ENCODE data around the gene HTT-AS. TPM values are rescaled to one million over a fixed set of nuclear protein-coding genes. Genes with fewer than 3 reads are reported as not detected.

HTT-AS gene
- total and polyA plus RNA-seq, 2 of the 8 experiments (the other 6 are each of a cell fraction or from before 2014, with no cell fraction given) = not detected

DNA sequence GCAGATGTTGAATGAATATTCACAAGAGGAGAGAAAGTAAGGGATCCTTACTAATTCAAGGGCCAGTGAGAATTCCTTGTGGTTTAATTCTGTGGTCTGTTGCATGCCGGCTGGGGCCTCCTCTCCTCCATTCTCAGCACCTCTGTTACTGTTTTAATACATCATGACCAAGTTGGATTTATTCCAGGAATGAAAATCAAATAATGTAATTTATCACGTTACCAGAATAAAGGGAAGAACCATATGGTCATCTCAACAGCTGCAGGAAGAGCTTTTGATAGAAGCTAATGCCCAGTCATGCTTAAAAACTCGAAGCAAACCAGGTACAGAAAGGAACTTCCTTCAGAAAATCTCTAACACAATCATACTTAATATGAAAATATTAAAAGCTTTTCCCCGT is 56.8 kb downstream of the HTT-AS start:
- CTCF ChIA-PET (ENCODE audit: partially characterized antibody) = interaction anchor here (0.6 to 1.1 kb wide), 2 partner anchors 9 to 21 kb away, joined by 3 to 4 read pairs; no protein-coding TSS in a partner anchor
- no peak overlapping the region for H4K91ac ChIP-seq (replicated peaks; ENCODE audit: insufficient read length, low read length)
- H2BK15ac ChIP-seq (ENCODE audit: low read length) = no peak overlapping the region
- no peak overlapping the region for H4K5ac ChIP-seq (ENCODE audit: insufficient read length, low read depth, low read length)
- H4K20me1 ChIP-seq (replicated peaks in 1 of 2; ENCODE audit: control insufficient read depth in 1 of 2, insufficient read depth in 2 of 2, low read length in 2 of 2) = no peaks in the 10 kb centered on the region
- H3K4me1 ChIP-seq (replicated peaks in 1 of 4; ENCODE audit: control insufficient read depth in 3 of 4, insufficient read depth in 4 of 4, low read length in 3 of 4) = peaks cover 0 to 7% (median 1%) of the 10 kb centered on the region in 4 experiments; a peak in 4 of 7 replicates
- no peak for TF ChIP-seq CBX5 (IDR thresholded peaks at IDR 0.05; ENCODE audit: low read depth, low read length)
- TF ChIP-seq NANOG (IDR thresholded peaks at IDR 0.05; ENCODE audit: insufficient read depth, low read depth, low read length, poor library complexity, severe bottlenecking) = no peak
- no peak for TF ChIP-seq HDAC6 (IDR thresholded peaks at IDR 0.05; ENCODE audit: low read depth, low read length)
- FAIRE-seq = no peak
- no peaks in the 10 kb centered on the region for H3K79me2 ChIP-seq (ENCODE audit: control insufficient read depth in 1 of 2, insufficient read depth in 2 of 2, low read length in 2 of 2)
- no peak overlapping the region for H2AFZ ChIP-seq (ENCODE audit: low read length)
- no peak for DNase-seq (ENCODE audit: low read depth in 1 of 2, low spot score in 2 of 2)
- H2BK5ac ChIP-seq (ENCODE audit: low read depth, low read length) = no peak overlapping the region
- 85% methylated on average over 4 of the region's 4 CpGs; no CpG with 5 or more reads in 1 of the 2 experiments for WGBS, 2 experiments (ENCODE audit: extremely low coverage in 1 of 2, insufficient coverage in 1 of 2, insufficient read length in 1 of 2, insufficient replicate concordance in 2 of 2, low coverage in 1 of 2, low lambda C conversion rate in 2 of 2, missing lambda C conversion rate in 1 of 2)
- no peak overlapping the region for H3K18ac ChIP-seq (ENCODE audit: extremely low read depth, low read length)
- no peak overlapping the region for H3K56ac ChIP-seq (replicated peaks; ENCODE audit: insufficient read length, low read depth, low read length)
- H3K9me3 ChIP-seq (ENCODE audit: insufficient read depth in 2 of 2, low read depth in 1 of 2, low read length in 1 of 2) = no peaks in the 10 kb centered on the region
- POLR2A ChIA-PET (ENCODE audit: partially characterized antibody) = no interaction called here
- H2BK12ac ChIP-seq (ENCODE audit: low read depth, low read length) = no peak overlapping the region
- no peaks in the 10 kb centered on the region for H3K27me3 ChIP-seq (replicated peaks in 1 of 4; ENCODE audit: control insufficient read depth in 3 of 4, extremely low read depth in 1 of 4, insufficient read depth in 3 of 4, low read length in 3 of 4)
- H2BK20ac ChIP-seq (ENCODE audit: low read length) = no peak overlapping the region
- H3K14ac ChIP-seq (ENCODE audit: insufficient read length) = no peak overlapping the region
- no peak overlapping the region for H3K4me3 ChIP-seq (ENCODE audit: extremely low read depth in 1 of 4, insufficient read depth in 2 of 4, low read depth in 3 of 4, low read length in 4 of 4)
- no peaks in the 10 kb centered on the region for H3K23me2 ChIP-seq (ENCODE audit: low read depth, low read length)
- no peak overlapping the region for H3K23ac ChIP-seq (ENCODE audit: insufficient read length)
- no peaks in the 10 kb centered on the region for H3K79me1 ChIP-seq (ENCODE audit: low read depth, low read length)
- H3K36me3 ChIP-seq (ENCODE audit: control insufficient read depth in 2 of 4, insufficient read depth in 4 of 4, low read length in 3 of 4) = no peaks in the 10 kb centered on the region
- no peak overlapping the region for H3K4ac ChIP-seq (replicated peaks; ENCODE audit: insufficient read length, low read depth, low read length)
- no peak overlapping the region for H2BK120ac ChIP-seq (replicated peaks; ENCODE audit: low read depth, low read length)
- no peak overlapping the region for H2AK5ac ChIP-seq (ENCODE audit: low read depth, low read length)
- no peak overlapping the region for H3K4me2 ChIP-seq (ENCODE audit: insufficient read depth in 1 of 2, low read depth in 2 of 2, low read length in 2 of 2)
- H3K27ac ChIP-seq (ENCODE audit: low read depth, low read length) = no peak overlapping the region
- no peak overlapping the region for H3K9ac ChIP-seq (replicated peaks in 1 of 4; ENCODE audit: extremely low read depth in 1 of 4, low read depth in 3 of 4, low read length in 3 of 4)
- H4K8ac ChIP-seq (ENCODE audit: extremely low read depth, insufficient read depth, low read length) = no peak overlapping the region
